Measurements from ENCODE around the gene ZBTB7C.
A peak's percentile ranks its signal among the peaks of the same experiment; 100 is the strongest.
"Not testable (repeated sequence)": the region's sequence is repeated elsewhere in the genome, so short reads cannot be mapped to it uniquely, and the experiment has no call there.

The ZBTB7C gene

GRCh38 chr18:48408727-48409590 lies at the start of gene ZBTB7C:
Gene ZBTB7C, minus strand, starts transcription at chr18:48409383.
- peak in 28 of 51 donors; percentile 7 to 70 (median 40) for DNase-seq

GRCh38 chr18:48456838-48457237 lies 47.7 kb upstream of the ZBTB7C start:
- no peak for DNase-seq

- peak in 1 of 51 donors; percentile 22 for DNase-seq
These were observed 46.6 kb upstream of the ZBTB7C start for GRCh38 chr18:48455555-48456478.

GRCh38 chr18:48454261-48454757 lies 45.1 kb upstream of the ZBTB7C start:
- no peak for DNase-seq

GRCh38 chr18:48453330-48454066 lies 44.3 kb upstream of the ZBTB7C start:
- DNase-seq = no peak

GRCh38 chr18:48452861-48453323 lies 43.7 kb upstream of the ZBTB7C start:
- peak in 1 of 51 donors; percentile 8 for DNase-seq

GRCh38 chr18:48450685-48451084 lies 41.5 kb upstream of the ZBTB7C start:
- DNase-seq = no peak

- peak in 49 of 51 donors; percentile 27 to 88 (median 71) for DNase-seq
These were observed 37.5 kb upstream of the ZBTB7C start for GRCh38 chr18:48446582-48447225.

- DNase-seq = peak in 33 of 51 donors; percentile 5 to 73 (median 30)
These were observed 36.4 kb upstream of the ZBTB7C start for GRCh38 chr18:48445540-48445939.

GRCh38 chr18:48442761-48443160 lies 33.6 kb upstream of the ZBTB7C start:
- DNase-seq = no peak

- DNase-seq = peak in 9 of 51 donors; percentile 8 to 58 (median 18)
These were observed 32.3 kb upstream of the ZBTB7C start for GRCh38 chr18:48441405-48441881.

- DNase-seq = no peak
These were observed 31.7 kb upstream of the ZBTB7C start for GRCh38 chr18:48440924-48441323.

- DNase-seq = no peak
These were observed 27.7 kb upstream of the ZBTB7C start for GRCh38 chr18:48436907-48437306.

GRCh38 chr18:48434382-48434781 lies 25.2 kb upstream of the ZBTB7C start:
- not testable (repeated sequence) for DNase-seq

GRCh38 chr18:48433541-48433940 lies 24.4 kb upstream of the ZBTB7C start:
- no peak for DNase-seq

GRCh38 chr18:48430150-48430549 lies 21.0 kb upstream of the ZBTB7C start:
- no peak for DNase-seq

- DNase-seq = no peak
These were observed 19.4 kb upstream of the ZBTB7C start for GRCh38 chr18:48428475-48429177.

- no peak for DNase-seq
These were observed 13.8 kb upstream of the ZBTB7C start for GRCh38 chr18:48422947-48423378.

- DNase-seq = no peak
These were observed 10.3 kb upstream of the ZBTB7C start for GRCh38 chr18:48419277-48420022.
